CD4-positive, alpha-beta T cell treated with Interleukin-15 for 1 hour (primary cell): Measurements from ENCODE around the gene APBA1.
A peak's percentile ranks its signal among the peaks of the same experiment; 100 is the strongest.
"Not testable (repeated sequence)": the region's sequence is repeated elsewhere in the genome, so short reads cannot be mapped to it uniquely, and the experiment has no call there.

Experiments used
- DNase-seq: peaks from one replicate; pipeline ENCODE4 v3.0.0-alpha.2; 2020

APBA1 gene

GRCh38 chr9:69468380-69468779 lies 203.8 kb downstream of the APBA1 start:
- DNase-seq = no peak

GRCh38 chr9:69466151-69466550 lies 206.0 kb downstream of the APBA1 start:
- no peak for DNase-seq

- no peak for DNase-seq
These were observed 206.7 kb downstream of the APBA1 start for GRCh38 chr9:69465473-69465872.

- no peak for DNase-seq
These were observed 208.6 kb downstream of the APBA1 start for GRCh38 chr9:69463497-69464068.

- DNase-seq = no peak
These were observed 209.8 kb downstream of the APBA1 start for GRCh38 chr9:69462394-69462793.

GRCh38 chr9:69461103-69461887 lies 210.9 kb downstream of the APBA1 start:
- DNase-seq = no peak

- DNase-seq = no peak
These were observed 212.2 kb downstream of the APBA1 start for GRCh38 chr9:69460012-69460411.

GRCh38 chr9:69458176-69458575 lies 214.0 kb downstream of the APBA1 start:
- DNase-seq = no peak

- no peak for DNase-seq
These were observed 216.0 kb downstream of the APBA1 start for GRCh38 chr9:69456201-69456600.

- DNase-seq = no peak
These were observed 216.9 kb downstream of the APBA1 start for GRCh38 chr9:69455311-69455710.

- DNase-seq = peak; percentile 22
These were observed 217.8 kb downstream of the APBA1 start for GRCh38 chr9:69454321-69454720.

GRCh38 chr9:69453746-69454145 lies 218.4 kb downstream of the APBA1 start:
- no peak for DNase-seq

GRCh38 chr9:69452110-69452782 lies 219.9 kb downstream of the APBA1 start:
- no peak for DNase-seq

GRCh38 chr9:69446496-69446895 lies 225.7 kb downstream of the APBA1 start:
- no peak for DNase-seq

GRCh38 chr9:69445251-69445650 lies 226.9 kb downstream of the APBA1 start:
- DNase-seq = no peak

- DNase-seq = no peak
These were observed 227.4 kb downstream of the APBA1 start for GRCh38 chr9:69444791-69445190.

- DNase-seq = no peak
These were observed 228.2 kb downstream of the APBA1 start for GRCh38 chr9:69444021-69444420.

GRCh38 chr9:69443178-69443577 lies 229.0 kb downstream of the APBA1 start:
- DNase-seq = no peak

- no peak for DNase-seq
These were observed 229.7 kb downstream of the APBA1 start for GRCh38 chr9:69442486-69442885.

- DNase-seq = peak; percentile 30
These were observed 231.8 kb downstream of the APBA1 start for GRCh38 chr9:69440254-69440955.

GRCh38 chr9:69439654-69440053 lies 232.5 kb downstream of the APBA1 start:
- not testable (repeated sequence) for DNase-seq

- DNase-seq = no peak
These were observed 238.2 kb downstream of the APBA1 start for GRCh38 chr9:69433968-69434367.

GRCh38 chr9:69433392-69433791 lies 238.8 kb downstream of the APBA1 start:
- no peak for DNase-seq

- no peak for DNase-seq
These were observed 239.5 kb downstream of the APBA1 start for GRCh38 chr9:69432623-69433022.
